ENCODE data around the gene CD200R1. TPM values are rescaled to one million over a fixed set of nuclear protein-coding genes. Genes with fewer than 3 reads are reported as not detected.

Gene CD200R1
- total and polyA plus RNA-seq, 4 donors = 0.35 to 3.3 (median 1.7) TPM

GRCh38 chr3:112871735-112872134 lies 103.2 kb downstream of the CD200R1 start:
- Histone ChIP-seq H3K36me3 (ENCODE audit: control insufficient read depth, insufficient read depth, low read length) (no peaks in the 10 kb centered on the region), H3K9me3 (ENCODE audit: control insufficient read depth, insufficient read depth, low read length) (peaks cover 2% of the 10 kb centered on the region), H3K4me3 (ENCODE audit: low read depth, low read length) (no peak overlapping the region), H3K4me1 (ENCODE audit: control insufficient read depth, insufficient read depth, low read length) (no peaks in the 10 kb centered on the region), H3K27me3 (ENCODE audit: control insufficient read depth, insufficient read depth, low read length) (no peaks in the 10 kb centered on the region), H3K27ac (ENCODE audit: low read depth, low read length) (no peak overlapping the region)
- 89% methylated on average over 3 of the region's 3 CpGs for WGBS (ENCODE audit: insufficient coverage)
- no peak for DNase-seq (ENCODE audit: low read depth in 4 of 6, low spot score in 6 of 6)

Other genes with a start within 250 kb of the CD200R1 start
- not detected for gene CD200R1L, start 128.2 kb downstream of the CD200R1 start, total RNA-seq
- not detected for gene CD200R1L, start 128.2 kb downstream of the CD200R1 start, polyA plus RNA-seq (ENCODE audit: insufficient read length in 2 of 2)
- gene GTPBP8, start 15.9 kb upstream of the CD200R1 start, total RNA-seq = 10 to 100 TPM; 18.5 to 26.9 TPM
- 10 to 100 TPM; 13.3 to 16.4 TPM for gene GTPBP8, start 15.9 kb upstream of the CD200R1 start, polyA plus RNA-seq (ENCODE audit: insufficient read length in 2 of 2)
- 10 to 100 TPM; 37.7 to 57.0 TPM for gene BOC, start 236.5 kb upstream of the CD200R1 start, total RNA-seq
- gene BOC, start 236.5 kb upstream of the CD200R1 start, polyA plus RNA-seq (ENCODE audit: insufficient read length in 2 of 2) = 10 to 100 TPM; 40.0 to 54.7 TPM

Data from spinal cord (tissue), 10 donors.